PC-3 (cell line): Measurements from ENCODE around the gene TGFBR3L. TPM values are rescaled to one million over a fixed set of nuclear protein-coding genes. Genes with fewer than 3 reads are reported as not detected.

Experiments
- ATAC-seq: fragments of 200-7000 bp; cut with Tn5 transposase; 2 replicates; pipeline ENCODE4 v1.9.1; 2020; ENCODE audit warnings: mild to moderate bottlenecking, moderate library complexity
- BruUV-seq: library from RNA; stranded (reverse); fragments of 400-500 nt; replicated peaks from 2 replicates; lab custom pipeline; 2021; lab: Mats Ljungman, UMichigan
- CTCF ChIA-PET: fragments of 300-600 bp; sonication (Branson Sonifier 250); formaldehyde crosslinking; loops from one replicate; lab custom pipeline; 2022; ENCODE audit warnings: antibody characterized with exemption; lab: Charles Lee
- POLR2A ChIA-PET: fragments of 300-600 bp; sonication (Branson Sonifier 250); formaldehyde crosslinking; loops from one replicate; lab custom pipeline; 2022; ENCODE audit warnings: antibody characterized with exemption; ENCODE audit not compliant: unreplicated experiment; lab: Charles Lee
- DNase-seq: peaks from one replicate; pipeline ENCODE4 v3.0.0-alpha.2; 2015
- H2AFZ ChIP-seq: fragments of 300-600 bp; sonication (generic); 2 replicates; pipeline ENCODE4 v1.6.0; 2016; ENCODE audit warnings: antibody characterized with exemption, low read length
- H3F3A ChIP-seq: fragments of 300-600 bp; sonication (generic); one replicate; pipeline ENCODE4 v1.6.0; 2017; ENCODE audit warnings: antibody characterized with exemption, low read length, control low read depth, mild to moderate bottlenecking; ENCODE audit not compliant: unreplicated experiment
- H3K27ac ChIP-seq: fragments of 300-600 bp; sonication (generic); 2 replicates; pipeline ENCODE4 v1.5.1; 2016; ENCODE audit warnings: mild to moderate bottlenecking, low read length
- H3K27me3 ChIP-seq: fragments of 300-600 bp; sonication (generic); 2 replicates; pipeline ENCODE4 v1.6.1; 2016; ENCODE audit warnings: low read length, mixed read lengths
- H3K36me3 ChIP-seq: fragments of 300-600 bp; sonication (generic); 2 replicates; pipeline ENCODE4 v1.6.1; 2016; ENCODE audit warnings: low read depth, mixed run types, low read length, mixed read lengths
- H3K4me1 ChIP-seq: fragments of 300-600 bp; sonication (generic); 2 replicates; pipeline ENCODE4 v1.5.1; 2016; ENCODE audit warnings: low read length; ENCODE audit not compliant: insufficient read depth
- H3K4me2 ChIP-seq: fragments of 300-600 bp; sonication (generic); 2 replicates; pipeline ENCODE4 v1.6.0; 2016; ENCODE audit warnings: low read length
- H3K4me3 ChIP-seq: fragments of 300-600 bp; sonication (generic); 2 replicates; pipeline ENCODE4 v1.5.1; 2016; ENCODE audit warnings: mild to moderate bottlenecking, low read length, mixed read lengths
- H3K79me2 ChIP-seq: fragments of 300-600 bp; sonication (generic); 2 replicates; pipeline ENCODE4 v1.6.1; 2017; ENCODE audit warnings: low read length, mixed read lengths
- H3K9ac ChIP-seq: fragments of 300-600 bp; sonication (generic); 2 replicates; pipeline ENCODE4 v1.6.0; 2016; ENCODE audit warnings: mild to moderate bottlenecking, low read length
- H3K9me2 ChIP-seq: fragments of 300-600 bp; sonication (generic); replicated peaks from 2 replicates; pipeline ENCODE4 v1.6.1; 2016; ENCODE audit warnings: mixed run types, low read length, mixed read lengths
- H3K9me3 ChIP-seq: fragments of 300-600 bp; sonication (generic); 2 replicates; pipeline ENCODE4 v1.6.1; 2016; ENCODE audit warnings: low read length, mixed read lengths
- H4K20me1 ChIP-seq: fragments of 300-600 bp; sonication (generic); 2 replicates; pipeline ENCODE4 v1.6.1; 2016; ENCODE audit warnings: low read length, mixed read lengths
- CTCF ChIP-seq: fragments of 300-600 bp; sonication (generic); conservative IDR thresholded peaks from 2 replicates; pipeline ENCODE4 v1.5.1; 2017; ENCODE audit warnings: antibody characterized with exemption, low read depth, mild to moderate bottlenecking, low read length
- EZH2 ChIP-seq: fragments of 300-600 bp; sonication (generic); IDR thresholded peaks from one replicate; pipeline ENCODE4 v1.6.1; 2017; ENCODE audit warnings: antibody characterized with exemption, mild to moderate bottlenecking, low read length; ENCODE audit not compliant: unreplicated experiment
- EZH2phosphoT487 ChIP-seq: fragments of 300-600 bp; sonication (generic); IDR thresholded peaks from 2 replicates; pipeline ENCODE4 v1.6.1; 2018; ENCODE audit warnings: mild to moderate bottlenecking, antibody characterized with exemption, low read length, borderline replicate concordance
- intact Hi-C: fragments of 100-400 bp; cut with micrococcal nuclease; formaldehyde crosslinking; loops from 2 replicates; pipeline ENCODE4 v1.9.0; 2023
- total RNA-seq: library from RNA; depleted of rRNA; stranded (reverse); fragments of >200 nt; gene quantifications from 2 replicates; pipeline ENCODE4 v1.2.3, GENCODE V29; 2014

TGFBR3L gene
- total RNA-seq, 1 experiment from 2014 or later: 10.5 TPM

GRCh38 chr19:7901337-7901736 lies 13.3 kb upstream of the TGFBR3L start:
- intact Hi-C loops: loop anchor here (5.0 kb wide), 1 partner anchor 626 kb away; no protein-coding TSS in a partner anchor

GRCh38 chr19:7902796-7903243 lies 11.8 kb upstream of the TGFBR3L start:
- H3K9me2 ChIP-seq: no peaks in the 10 kb centered on the region
- H3K9me3 ChIP-seq: no peaks in the 10 kb centered on the region
- peak overlapping the region; percentile 75 for H3K4me3 ChIP-seq
- no peak for TF ChIP-seq EZH2phosphoT487
- TF ChIP-seq EZH2: no peak
- TF ChIP-seq CTCF: no peak
- H3K9ac ChIP-seq: peak overlapping the region; percentile 89
- H3K27me3 ChIP-seq: no peaks in the 10 kb centered on the region
- CTCF ChIA-PET: interaction anchor here (0.5 to 2.0 kb wide), 5 partner anchors 15 to 103 kb away, joined by 5 to 23 read pairs (median 7); partner anchors contain the start of gene SNAPC2
- peak overlapping the region; percentile 65 for H3K27ac ChIP-seq
- intact Hi-C loops: loop anchor here (1.0 to 5.0 kb wide), 5 partner anchors 14 to 624 kb away; partner anchors contain the start of genes LRRC8E and SNAPC2
- H3F3A ChIP-seq: peaks cover 11% of the 10 kb centered on the region
- peak overlapping the region; percentile 77 for H2AFZ ChIP-seq
- DNase-seq (peak; percentile 35), ATAC-seq (peak; percentile 4)
- POLR2A ChIA-PET: interaction anchor here (0.6 to 1.0 kb wide), 3 partner anchors 9 to 33 kb away, joined by 3 to 4 read pairs (median 3); no protein-coding TSS in a partner anchor
- 0 out of 2 replicates have a peak, but pooled peaks cover 3% of the 10 kb centered on the region for H4K20me1 ChIP-seq
- H3K79me2 ChIP-seq: peaks cover 46% of the 10 kb centered on the region
- peaks cover 20% of the 10 kb centered on the region for H3K4me1 ChIP-seq
- BruUV-seq: TSS peak; percentile 88
- peak overlapping the region; percentile 98 for H3K4me2 ChIP-seq
- peaks cover 12% of the 10 kb centered on the region for H3K36me3 ChIP-seq

More at GRCh38 chr19:7901337-7901736, 13.3 kb upstream of the TGFBR3L start:
- H3K9ac ChIP-seq: no peak overlapping the region
- H3K27me3 ChIP-seq: no peaks in the 10 kb centered on the region
- TF ChIP-seq CTCF (no peak), EZH2phosphoT487 (no peak), EZH2 (no peak)
- H3K4me2 ChIP-seq: no peak overlapping the region
- ATAC-seq (no peak), DNase-seq (no peak)
- no peak overlapping the region for H2AFZ ChIP-seq
- no peak overlapping the region for H3K4me3 ChIP-seq
- ChIA-PET CTCF (interaction anchor here (0.7 kb wide), 1 partner anchor 215 kb away, joined by 3 read pairs; no protein-coding TSS in a partner anchor), POLR2A (interaction anchor here (0.6 to 0.7 kb wide), 2 partner anchors 12 to 30 kb away, joined by 4 to 16 read pairs; no protein-coding TSS in a partner anchor)
- H3K36me3 ChIP-seq: peaks cover 15% of the 10 kb centered on the region
- no peaks in the 10 kb centered on the region for H3K9me2 ChIP-seq
- peaks cover 11% of the 10 kb centered on the region for H3F3A ChIP-seq
- H4K20me1 ChIP-seq: no peaks in the 10 kb centered on the region
- no peak overlapping the region for H3K27ac ChIP-seq
- H3K79me2 ChIP-seq: peaks cover 32% of the 10 kb centered on the region
- no peaks in the 10 kb centered on the region for H3K9me3 ChIP-seq
- no TSS peak for BruUV-seq
- H3K4me1 ChIP-seq: peaks cover 20% of the 10 kb centered on the region
